ENCODE data around the gene IGSF9B.

DNA sequence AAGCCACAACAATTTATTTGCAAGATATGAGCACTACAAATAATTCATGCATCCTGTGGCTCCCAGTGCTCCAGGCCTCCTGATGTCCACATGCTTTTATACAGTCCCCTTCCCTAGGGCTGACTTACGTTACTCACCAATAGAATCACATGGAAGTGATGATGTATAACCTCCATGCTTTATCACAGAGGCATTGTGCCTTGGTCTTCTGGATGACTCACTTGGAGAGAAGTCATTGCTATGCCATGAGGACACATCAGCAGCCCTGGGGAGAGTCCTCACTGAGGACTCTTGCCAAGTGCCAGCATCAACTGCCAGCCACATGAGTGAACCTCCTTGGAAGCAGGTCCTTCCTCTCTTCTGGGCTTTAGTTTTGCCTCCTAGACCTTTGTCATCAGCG, 22.0 kb upstream of the IGSF9B start:
- TF ChIP-seq CTCF (IDR thresholded peaks at IDR 0.05) = no peak
- no peak for TF ChIP-seq POLR2A (IDR thresholded peaks at IDR 0.05)

Data from uterus (tissue), 2 donors.